NCI-H748 (cell line): ENCODE results near the gene CDK15.
"Not testable (repeated sequence)": the region's sequence is repeated elsewhere in the genome, so short reads cannot be mapped to it uniquely, and the experiment has no call there.

Experiments
- DNase-seq: peaks from one replicate; lab custom pipeline; 2025; ENCODE audit not compliant: unreplicated experiment; lab: John Stamatoyannopoulos, UW

CDK15 gene

DNA sequence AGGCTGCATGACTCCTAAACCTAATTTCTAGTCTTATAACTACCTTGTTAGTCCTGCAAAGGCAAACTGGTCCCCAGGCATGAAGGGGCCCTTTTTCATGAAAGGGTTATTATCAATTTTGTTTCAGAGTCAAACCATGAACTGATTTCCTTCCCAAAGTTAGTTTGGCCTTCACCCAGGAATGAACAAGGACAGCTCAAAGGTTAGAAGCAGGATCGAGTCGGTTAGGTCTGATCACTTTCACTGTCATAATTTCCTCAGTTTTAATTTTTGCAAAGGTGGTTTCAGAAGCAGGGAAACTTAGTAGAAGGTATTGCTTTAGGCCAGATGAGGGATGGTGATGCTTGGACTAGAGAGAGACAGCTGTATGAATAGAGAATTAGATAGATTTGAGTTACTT, 16.9 kb upstream of the CDK15 start:
- DNase-seq, result no peak

DNA sequence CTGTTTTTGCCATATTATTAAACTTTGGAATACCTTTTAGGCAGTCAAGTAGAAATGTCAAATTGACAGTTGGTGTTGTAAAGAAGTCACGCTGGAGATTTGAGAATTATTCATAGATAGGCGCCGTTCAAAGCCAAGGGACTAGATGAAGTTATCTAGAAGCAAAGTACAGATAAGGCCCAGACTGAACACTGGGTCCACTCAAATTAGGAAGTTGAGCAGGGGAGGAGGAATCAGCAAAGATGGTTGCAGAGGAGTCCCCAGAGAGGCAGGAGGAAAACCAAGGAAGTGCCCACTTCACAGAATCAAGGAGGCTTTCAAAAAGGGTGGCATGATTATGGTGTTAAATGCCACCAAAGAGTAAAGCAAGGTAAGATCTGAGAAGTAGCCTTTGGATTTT, 16.0 kb upstream of the CDK15 start:
- DNase-seq, result no peak

DNA sequence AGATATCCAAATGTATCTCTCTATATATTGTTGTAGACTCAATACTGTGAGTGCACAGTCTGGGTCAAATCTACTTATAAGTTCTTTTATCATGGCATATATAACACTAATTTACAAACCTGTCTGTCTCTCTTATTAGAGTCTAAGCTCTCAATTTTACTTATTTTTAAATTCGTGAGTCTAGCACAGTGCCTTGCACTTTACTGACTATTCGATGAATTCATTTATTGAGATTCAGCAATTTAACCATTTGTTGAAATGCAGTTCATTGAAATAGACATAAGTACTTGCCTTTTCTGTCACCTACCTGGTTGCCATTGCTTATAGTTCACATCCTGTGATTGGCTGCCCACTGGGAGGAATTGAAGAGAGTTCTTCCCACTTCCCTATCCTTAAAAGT, 15.3 kb upstream of the CDK15 start:
- no peak for DNase-seq

DNA sequence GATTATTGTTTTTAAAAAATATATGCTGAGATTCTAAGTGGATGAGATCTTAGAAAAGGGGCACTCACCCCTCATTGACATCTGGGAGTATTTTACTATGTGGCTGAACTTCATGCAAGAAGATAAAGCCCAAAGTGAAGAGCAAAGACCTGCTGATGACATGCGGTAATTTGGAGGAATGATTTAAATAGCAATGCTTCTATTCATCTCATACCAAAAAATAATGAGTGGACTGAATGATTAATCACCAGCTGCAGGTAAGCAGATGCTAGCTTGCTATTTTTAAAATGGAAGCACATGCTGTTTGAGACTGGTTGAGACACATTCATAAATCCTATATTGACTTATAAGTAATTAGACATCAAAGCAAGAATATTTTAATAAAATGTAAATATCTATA, 12.7 kb upstream of the CDK15 start:
- no peak for DNase-seq

DNA sequence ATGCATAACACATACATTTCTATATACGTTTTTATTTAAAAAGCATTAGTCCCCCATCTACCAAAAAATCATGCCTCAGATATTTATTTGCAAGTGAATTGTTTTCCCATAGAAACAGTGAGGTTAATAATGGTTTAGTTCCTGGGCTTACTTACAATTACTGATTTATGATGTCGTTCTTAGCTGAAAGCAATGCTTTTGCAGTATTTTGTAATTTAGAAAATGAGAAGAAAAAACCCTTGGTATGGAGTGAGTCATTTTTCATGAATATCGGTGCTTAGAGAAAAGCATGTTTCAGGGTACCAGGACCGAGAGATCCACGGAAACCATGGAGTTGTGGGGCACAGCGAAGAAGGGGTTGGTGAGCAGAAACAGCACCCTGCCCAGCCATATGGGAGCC, 12.0 kb upstream of the CDK15 start:
- no peak for DNase-seq

DNA sequence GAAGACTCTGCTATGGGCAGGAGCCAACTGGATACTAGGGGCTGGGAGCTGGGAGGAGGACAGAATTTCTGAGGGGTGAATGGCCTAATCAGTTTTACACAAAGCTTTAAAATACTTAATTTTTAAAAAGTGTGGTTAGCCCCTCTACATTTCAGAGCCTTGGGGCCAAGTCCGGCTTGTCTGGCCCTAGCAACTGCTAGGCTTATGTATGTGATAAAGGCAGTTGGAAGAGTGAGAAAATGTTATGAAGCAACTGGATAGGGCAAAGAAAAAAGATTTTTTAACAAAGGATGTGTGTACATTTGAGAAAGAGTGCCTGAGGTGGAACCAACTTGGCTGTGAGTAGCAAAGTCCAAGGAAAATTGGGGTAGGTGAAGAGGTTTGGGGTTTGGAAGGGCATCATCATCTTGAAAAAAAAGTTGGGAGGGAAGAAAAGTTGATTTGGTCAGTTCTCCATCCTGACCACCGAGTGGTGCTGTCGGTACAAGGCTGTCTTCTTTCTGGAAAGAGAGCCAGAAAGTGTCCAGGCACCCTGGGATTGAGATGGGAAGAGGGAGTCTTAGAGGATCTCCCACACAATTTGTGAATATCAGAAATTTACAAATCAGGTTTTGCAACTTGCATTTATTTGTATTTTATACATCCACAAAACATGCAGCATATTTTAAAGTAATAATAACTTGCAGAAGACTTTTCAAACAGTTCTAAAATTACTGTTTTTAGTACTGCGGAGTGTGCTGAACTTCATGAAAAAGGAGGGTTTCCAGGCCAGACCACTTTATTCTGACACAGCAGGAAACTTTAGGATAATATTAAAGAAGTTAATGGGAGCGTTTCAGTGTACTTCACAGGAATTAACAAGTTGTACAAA, 10.5 kb upstream of the CDK15 start:
- peak; percentile 58 for DNase-seq

DNA sequence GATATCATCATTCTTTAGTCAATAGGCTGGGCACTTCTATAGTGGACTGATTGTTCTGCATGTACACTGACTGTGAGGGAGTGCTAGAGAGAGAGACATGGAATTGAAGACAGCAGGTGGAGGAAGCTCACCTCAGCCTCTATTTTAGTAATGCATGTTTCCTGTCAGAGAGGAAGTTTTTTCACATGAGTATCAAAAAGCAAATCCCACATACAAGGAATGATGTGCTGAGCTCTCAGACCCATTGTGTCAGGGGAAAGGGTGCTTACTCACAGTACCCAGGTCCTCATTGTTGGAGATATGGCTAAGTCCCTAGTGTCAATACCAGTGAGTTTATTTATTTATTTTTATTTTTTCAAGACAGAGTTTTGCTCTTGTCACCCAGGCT, 9.9 kb upstream of the CDK15 start:
- no peak for DNase-seq

DNA sequence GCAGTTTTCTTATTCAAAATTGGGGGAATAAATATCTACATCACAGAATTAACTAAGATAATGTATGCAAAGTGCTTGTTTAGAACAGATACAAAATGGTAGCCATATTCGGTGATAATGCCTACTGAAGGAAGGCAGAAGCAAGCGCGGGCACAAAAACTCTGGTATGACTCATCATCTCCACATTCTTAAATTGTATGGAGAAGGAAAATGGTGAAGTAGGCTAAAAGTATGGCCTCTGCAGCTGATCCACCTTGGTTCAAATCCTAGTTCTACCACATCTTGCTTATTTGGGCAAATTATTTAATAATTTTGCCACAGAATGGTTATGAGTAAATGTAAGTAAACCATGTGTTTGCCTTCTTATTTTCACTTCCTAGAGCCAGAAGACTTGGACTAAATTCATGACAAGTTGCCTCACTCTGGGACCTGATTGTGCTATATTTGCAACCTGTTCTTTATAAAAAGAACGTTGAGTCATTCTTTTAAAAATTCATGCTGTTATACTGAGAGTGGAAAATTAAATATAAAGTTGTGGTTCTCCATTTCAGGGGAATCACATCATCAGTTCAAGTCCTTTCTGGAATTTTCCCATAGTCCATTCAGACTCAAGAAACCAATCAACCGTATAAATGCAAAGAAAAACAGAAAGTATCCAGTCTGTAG, 9.0 kb upstream of the CDK15 start:
- no peak for DNase-seq

DNA sequence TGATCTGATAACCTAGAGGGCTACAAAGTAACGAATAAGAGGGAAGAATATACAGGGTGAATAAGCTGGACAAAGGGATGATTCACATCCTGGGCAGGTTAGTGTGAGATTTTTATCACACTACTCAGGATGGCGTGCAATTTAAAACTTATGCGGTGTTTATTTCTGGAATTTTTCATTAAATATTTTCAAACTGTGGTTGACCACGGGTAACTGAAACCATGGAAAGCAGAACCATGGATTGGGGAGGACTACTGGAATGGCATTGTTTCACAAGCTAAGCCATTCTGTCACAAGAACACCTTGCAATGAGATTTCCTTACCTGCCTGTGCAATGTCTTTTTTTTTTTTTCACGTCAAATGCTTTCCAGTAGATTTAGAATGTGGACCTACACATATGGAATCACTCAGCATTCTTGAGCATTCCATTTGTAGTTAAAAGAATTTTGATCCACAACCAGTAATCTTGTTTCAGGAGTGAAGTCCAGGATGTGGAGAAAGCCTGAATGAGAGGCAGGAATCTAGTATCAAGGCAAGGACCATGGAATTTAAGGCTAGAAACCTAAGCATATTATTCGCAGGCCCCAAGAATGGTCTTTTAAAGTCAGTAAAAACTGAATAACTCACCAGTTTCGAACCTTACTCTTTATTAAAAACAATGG, 8.0 kb upstream of the CDK15 start:
- no peak for DNase-seq

DNA sequence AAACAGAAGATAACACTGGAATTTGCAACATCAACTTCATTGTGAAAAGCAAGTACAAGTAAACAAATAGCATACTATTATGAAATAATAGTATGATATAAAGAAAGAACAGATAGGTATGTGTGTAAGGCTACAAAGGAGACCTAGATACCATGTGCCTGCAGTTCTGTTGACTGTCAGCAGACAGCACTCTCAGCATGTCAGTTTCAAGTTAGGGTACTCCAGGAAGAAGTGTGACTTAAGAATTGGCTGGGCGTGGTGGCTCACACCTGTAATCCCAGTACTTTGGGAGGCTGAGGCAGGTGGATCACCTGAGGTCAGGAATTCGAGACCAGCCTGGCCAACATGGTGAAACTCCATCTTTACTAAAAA, 7.4 kb upstream of the CDK15 start:
- peak; percentile 28 for DNase-seq

DNA sequence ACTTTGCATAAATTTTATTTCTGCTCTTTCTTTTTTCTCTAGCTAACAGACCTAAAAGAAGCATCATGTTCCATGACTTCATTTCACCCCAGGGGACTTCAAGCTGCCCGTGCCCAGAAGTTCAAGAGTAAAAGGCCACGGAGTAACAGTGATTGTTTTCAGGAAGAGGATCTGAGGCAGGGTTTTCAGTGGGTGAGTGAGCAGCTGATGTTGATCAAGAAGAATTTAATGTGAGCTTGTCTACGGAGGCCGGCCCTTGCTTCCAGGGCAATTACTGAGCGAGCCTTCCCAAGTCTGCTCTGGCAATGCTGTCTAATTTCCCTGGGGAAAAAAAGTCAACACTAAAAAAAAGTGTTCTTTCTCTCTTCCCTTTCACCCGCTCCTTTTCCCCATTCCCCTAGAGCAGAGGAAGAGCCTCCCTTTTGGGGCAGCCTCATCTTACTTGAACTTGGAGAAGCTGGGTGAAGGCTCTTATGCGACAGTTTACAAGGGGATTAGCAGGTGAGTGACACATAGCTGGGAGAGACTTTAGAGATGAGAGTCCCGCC, 1.2 kb downstream of the CDK15 start:
- DNase-seq, result no peak

DNA sequence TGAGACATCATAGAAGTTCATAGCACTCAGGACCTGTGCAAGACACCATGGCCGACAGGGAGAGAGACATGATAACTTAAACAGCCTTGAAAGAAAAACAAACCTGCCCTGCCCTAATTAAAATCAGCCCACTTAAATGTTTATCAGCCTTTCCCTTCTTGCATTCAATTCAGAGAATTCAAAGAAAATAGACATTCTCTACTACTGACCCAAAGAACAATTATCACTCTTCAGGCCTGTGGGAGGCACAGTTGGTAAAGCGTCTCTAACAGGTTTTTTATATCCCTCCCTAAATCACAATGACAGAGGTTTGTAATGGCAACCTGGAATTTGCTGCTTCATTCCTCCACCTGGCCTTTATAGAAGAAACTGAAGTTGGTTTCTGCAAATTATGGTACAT, 1.7 kb downstream of the CDK15 start:
- DNase-seq, result no peak

DNA sequence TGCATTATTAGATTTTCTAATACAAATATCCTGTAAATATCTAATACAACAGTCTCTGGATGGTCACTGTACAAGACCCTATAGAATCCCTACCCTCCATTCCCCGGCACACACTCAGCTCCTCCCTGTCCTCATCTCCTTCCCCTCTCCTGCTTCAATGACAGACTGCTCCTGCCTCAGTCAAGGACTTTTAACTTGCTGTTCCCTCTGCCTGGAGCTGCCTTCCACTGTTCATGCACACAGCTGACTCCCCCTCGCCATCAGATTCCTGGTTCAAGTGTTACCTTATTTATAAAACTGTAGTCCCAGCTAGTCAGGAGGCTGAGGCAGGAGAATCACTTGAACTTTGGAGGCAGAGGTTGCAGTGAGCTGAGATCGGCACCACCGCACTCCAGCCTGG, 3.3 kb downstream of the CDK15 start:
- no peak for DNase-seq

DNA sequence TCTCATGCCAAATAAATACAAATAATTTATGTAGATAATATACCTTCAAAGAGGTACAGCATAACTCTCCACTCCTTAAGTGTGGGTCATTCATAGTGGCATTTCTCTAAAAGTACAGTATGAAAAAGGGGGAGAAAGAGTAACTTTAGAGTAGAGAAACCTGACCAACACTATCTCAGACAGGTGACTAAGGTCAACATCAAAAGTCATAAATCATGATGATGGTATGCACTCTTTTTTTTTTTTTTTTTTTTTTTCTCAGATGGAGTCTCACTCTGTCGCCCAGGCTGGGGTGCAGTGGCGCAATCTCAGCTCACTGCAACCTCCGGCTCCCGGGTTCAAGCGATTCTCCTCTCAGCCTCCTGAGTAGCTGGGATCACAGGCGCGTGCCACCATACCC, 4.3 kb downstream of the CDK15 start:
- not testable (repeated sequence) for DNase-seq

DNA sequence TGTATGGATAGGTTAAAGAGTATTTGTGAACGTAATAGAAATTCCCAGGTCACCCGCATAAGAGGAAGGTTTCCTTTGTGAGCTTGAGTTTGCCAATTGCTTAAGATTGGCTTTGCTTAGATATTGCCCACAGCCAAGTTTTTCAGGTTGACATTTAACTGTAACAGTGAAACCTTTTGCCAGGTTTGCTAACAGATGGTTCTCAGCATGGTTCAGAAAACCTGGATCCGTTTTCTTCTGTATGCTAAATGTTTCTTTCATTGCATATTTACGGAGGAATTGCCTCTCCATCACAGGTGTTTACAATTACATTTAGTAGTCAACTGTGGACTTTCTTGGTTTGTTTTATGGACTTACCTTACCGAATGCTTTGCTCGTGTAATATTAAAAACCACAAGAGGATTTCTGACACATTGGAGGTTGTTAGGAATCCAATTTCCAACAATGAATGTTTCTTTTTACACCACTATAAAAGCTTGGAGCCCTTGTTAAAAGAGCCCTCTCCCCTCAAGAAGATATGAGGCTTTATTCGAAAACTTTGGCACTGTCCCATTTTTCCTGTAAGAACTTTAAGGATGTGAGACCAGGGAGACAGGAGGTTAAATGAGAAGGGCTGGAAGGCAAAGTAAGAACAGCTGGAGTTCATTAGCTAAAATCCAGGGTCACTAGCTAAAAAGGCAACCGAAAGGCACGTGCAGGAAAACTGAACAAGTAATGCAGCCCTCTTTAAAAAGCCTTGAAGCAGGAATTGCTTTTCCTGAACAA, 7.8 kb downstream of the CDK15 start:
- no peak for DNase-seq

DNA sequence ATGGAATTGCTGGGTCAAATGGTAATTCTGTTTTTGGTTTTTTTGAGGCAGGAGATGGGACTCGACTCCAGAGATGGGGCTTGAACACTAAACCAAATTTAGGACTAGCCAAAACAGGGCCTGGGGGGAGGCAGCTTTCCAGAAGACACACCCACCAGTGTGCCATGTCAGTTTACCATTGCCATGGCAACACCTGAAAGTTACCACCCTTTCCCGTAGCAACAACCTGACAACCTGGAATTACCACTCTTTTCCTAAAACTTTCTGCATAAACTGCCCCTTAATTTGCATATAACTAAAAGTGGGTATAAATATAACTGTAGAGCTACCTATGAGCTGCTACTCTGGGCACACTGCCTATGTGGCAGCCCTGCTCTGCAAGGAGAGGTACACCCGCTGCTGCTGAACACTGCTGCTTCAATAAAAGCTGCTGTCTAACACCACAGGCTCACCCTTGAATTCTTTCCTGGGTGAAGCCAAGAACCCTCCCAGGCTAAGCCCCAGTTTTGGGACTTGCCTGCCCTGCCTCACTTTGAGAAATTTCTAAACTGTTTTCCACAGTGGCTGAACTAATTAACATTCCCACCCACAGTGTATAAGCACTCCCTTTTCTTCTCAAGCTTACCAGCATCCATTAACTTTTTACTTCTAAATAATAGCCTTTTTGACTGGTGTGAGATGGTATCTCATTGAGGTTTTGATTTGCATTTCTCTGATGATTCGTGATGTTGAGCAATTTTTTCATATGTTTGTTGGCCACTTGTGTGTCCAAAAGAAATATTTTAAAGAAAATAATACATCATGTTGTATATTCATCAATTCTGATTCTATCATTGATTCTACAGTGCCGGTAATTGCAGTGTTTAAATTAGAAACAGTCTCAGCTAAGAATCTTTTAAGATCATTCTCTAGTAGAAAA, 10.6 kb downstream of the CDK15 start:
- no peak for DNase-seq

DNA sequence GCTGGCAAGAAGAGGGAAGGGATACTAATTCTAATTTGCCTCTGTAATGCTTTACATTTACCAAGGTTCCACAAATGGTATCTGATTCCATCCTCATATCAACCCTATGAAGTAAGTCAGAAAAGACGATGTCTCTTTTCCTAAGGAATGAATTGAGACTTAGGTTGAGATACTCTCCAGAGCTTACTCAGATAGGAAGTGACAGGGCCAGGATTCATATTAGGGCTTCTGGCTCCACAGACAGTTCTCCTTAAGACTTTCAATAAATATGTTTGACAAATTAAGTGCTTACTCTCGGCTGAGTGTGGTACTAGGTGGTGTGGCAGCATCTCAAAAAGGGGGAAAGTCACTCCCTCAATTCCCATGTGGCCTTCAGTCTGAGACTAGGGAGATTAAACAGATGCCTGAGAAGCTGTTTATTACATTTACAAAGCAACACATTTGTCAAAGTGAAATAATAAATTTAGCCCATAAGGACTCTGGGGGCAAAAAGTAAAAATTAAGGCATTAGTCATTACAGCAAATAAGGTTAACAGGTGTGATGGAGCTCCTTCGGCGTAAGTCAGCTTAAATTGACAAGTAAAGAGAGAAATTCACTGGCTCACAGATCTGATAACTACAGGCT, 14.2 kb downstream of the CDK15 start:
- no peak for DNase-seq

DNA sequence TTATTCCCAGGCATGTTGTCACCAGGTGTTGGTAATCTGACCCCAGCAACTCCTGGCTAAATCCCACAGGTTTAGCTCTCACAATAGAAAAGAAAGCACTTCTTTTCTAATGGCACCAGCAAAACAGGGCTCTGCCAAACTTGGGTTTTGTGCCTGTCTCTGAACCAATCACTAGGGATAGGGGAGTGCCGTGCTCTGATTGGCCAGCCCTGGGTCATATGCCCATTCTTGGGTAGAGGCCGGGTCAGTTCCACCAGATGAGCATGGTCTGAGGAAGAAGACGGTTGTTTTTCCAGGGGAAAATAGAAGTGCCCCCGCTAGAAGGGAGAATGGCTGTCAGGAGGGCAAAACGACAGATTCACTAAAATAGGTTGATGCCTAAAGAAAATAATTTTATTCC, 14.7 kb downstream of the CDK15 start:
- DNase-seq, result peak; percentile 56

DNA sequence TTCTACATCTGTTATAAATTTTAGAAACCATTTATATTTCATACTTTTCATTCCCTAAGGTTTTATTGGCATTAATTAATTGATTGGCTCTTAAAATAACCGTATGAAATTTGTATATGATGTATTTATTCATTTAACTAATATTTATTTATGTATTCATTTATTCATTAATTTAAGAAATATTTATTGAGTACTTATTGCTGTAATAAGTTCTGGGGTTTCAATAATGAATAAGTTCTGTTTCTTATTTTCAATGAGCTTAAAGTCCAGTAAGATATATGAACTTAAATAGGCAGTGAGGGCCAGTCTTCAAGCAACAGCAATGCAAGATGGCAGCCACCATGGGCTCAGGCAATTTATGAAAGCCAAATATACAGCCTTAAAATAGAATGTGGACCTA, 17.9 kb downstream of the CDK15 start:
- DNase-seq, result no peak

DNA sequence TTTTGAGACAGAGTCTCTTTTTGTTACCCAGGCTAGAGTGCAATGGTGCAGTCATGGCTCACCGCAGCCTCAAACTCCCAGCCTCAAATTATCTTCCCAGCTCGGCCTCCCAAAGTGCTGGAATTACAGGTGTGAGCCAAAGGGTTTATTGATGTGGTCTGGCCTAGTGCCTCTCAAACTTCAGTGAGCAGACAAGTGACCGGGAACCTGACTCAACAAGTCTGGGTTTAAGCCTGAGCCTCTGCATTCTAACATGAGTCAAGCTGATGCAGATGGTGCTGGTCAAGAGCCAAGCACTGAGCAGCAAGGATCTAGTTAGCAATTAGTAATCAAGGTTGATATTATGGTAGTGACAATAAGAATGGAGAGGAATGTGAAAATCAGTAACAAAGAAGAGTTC, 21.3 kb downstream of the CDK15 start:
- DNase-seq, result no peak
